SU-DHL-6 (cell line): ENCODE results near the gene RHCG.

Experiments used
- H2AFZ ChIP-seq: fragments of 200-600 bp; sonication (generic); 2 replicates; pipeline ENCODE4 v1.6.1; 2014; ENCODE audit warnings: low read depth, mild to moderate bottlenecking, moderate library complexity, mixed read lengths, antibody characterized with exemption, low read length; ENCODE audit not compliant: severe bottlenecking
- H3F3A ChIP-seq: fragments of 200-600 bp; shearing (Covaris generic); 2 replicates; pipeline ENCODE4 v1.6.0; 2016; ENCODE audit warnings: antibody characterized with exemption, mild to moderate bottlenecking; ENCODE audit not compliant: insufficient read depth
- H3K27ac ChIP-seq: fragments of 200-600 bp; sonication (generic); 2 replicates; pipeline ENCODE4 v1.5.1; 2016; ENCODE audit warnings: low read depth, mild to moderate bottlenecking, low read length, moderate library complexity, mixed read lengths
- H3K27me3 ChIP-seq: fragments of 200-600 bp; sonication (generic), shearing (Covaris generic); 2 replicates; pipeline ENCODE4 v1.6.0; 2014; ENCODE audit warnings: mild to moderate bottlenecking, low read length
- H3K36me3 ChIP-seq: fragments of 200-600 bp; sonication (generic); 2 replicates; pipeline ENCODE4 v1.6.1; 2014; ENCODE audit warnings: mild to moderate bottlenecking, low read length, mixed read lengths
- H3K4me2 ChIP-seq: fragments of 300-600, 200-600 bp; shearing (Covaris generic), sonication (generic); 2 replicates; pipeline ENCODE4 v1.6.0; 2014; ENCODE audit warnings: low read length, low read depth, mild to moderate bottlenecking; ENCODE audit not compliant: poor library complexity, severe bottlenecking
- H3K4me3 ChIP-seq: fragments of 200-600 bp; sonication (generic); 2 replicates; pipeline ENCODE4 v1.5.1; 2014; ENCODE audit warnings: antibody characterized with exemption, low read length, mild to moderate bottlenecking, mixed read lengths; ENCODE audit not compliant: insufficient read depth, poor library complexity, severe bottlenecking
- H3K79me2 ChIP-seq: fragments of 200-600 bp; sonication (generic); 2 replicates; pipeline ENCODE4 v1.6.1; 2014; ENCODE audit warnings: mild to moderate bottlenecking, low read length, moderate library complexity; ENCODE audit not compliant: insufficient read depth
- H3K9ac ChIP-seq: fragments of 200-600 bp; sonication (generic); 2 replicates; pipeline ENCODE4 v1.7.0; 2014; ENCODE audit warnings: mild to moderate bottlenecking, low read length
- H3K9me2 ChIP-seq: fragments of 200-600 bp; sonication (generic); replicated peaks from 2 replicates; pipeline ENCODE4 v1.6.1; 2014; ENCODE audit warnings: low read length; ENCODE audit not compliant: insufficient read depth
- H3K9me3 ChIP-seq: fragments of 200-600 bp; sonication (generic); 2 replicates; pipeline ENCODE4 v1.6.1; 2014; ENCODE audit warnings: low read length, mixed read lengths; ENCODE audit not compliant: insufficient read depth
- H4K20me1 ChIP-seq: fragments of 200-600 bp; sonication (generic); 2 replicates; pipeline ENCODE4 v1.6.1; 2014; ENCODE audit warnings: low read depth, mild to moderate bottlenecking, antibody characterized with exemption, low read length, moderate library complexity, mixed read lengths
- EZH2phosphoT487 ChIP-seq: fragments of 200-600 bp; sonication (generic), shearing (Covaris generic); conservative IDR thresholded peaks from 2 replicates; pipeline ENCODE4 v1.6.1; 2018; ENCODE audit warnings: mild to moderate bottlenecking, antibody characterized with exemption, low read length, moderate library complexity, mixed read lengths
- TF ChIP-seq, protein P1 (sequence below): fragments of 200-600 bp; sonication (generic); IDR thresholded peaks from one replicate; pipeline ENCODE4 v1.5.1; 2017; ENCODE audit warnings: antibody characterized with exemption, mild to moderate bottlenecking, low read length, moderate library complexity; ENCODE audit not compliant: insufficient read depth, poor library complexity, severe bottlenecking

The RHCG gene

DNA sequence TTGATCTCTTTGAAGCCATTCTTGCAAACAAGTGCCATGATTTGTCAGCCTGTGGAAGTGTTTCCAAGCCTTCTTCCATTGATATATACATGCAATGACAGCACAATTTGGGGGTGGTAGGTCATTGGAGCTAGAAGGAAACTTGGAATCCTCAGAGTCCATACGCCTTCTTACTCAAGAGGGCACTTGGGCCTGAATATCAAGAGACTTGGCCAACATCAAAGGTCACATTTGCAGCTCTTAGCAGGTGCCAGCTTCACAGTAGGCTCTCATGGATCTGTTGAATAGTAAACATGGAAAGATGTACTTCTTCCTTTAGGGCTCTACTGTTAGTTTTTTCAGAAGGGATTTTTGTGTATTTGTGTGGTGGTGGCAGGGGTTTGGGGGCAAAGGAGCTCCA lies 50.9 kb downstream of the RHCG start:
- Histone ChIP-seq H3K36me3 (no peaks in the 10 kb centered on the region), H4K20me1 (no peaks in the 10 kb centered on the region), H2AFZ (no peak overlapping the region), H3K4me3 (no peak overlapping the region), H3K27me3 (no peaks in the 10 kb centered on the region), H3K9ac (no peak overlapping the region), H3K9me2 (no peaks in the 10 kb centered on the region), H3K4me2 (no peak overlapping the region), H3K79me2 (no peaks in the 10 kb centered on the region), H3F3A (no peaks in the 10 kb centered on the region), H3K27ac (no peak overlapping the region), H3K9me3 (no peaks in the 10 kb centered on the region)
- TF ChIP-seq EZH2phosphoT487: no peak
- TF ChIP-seq, protein P1, sequence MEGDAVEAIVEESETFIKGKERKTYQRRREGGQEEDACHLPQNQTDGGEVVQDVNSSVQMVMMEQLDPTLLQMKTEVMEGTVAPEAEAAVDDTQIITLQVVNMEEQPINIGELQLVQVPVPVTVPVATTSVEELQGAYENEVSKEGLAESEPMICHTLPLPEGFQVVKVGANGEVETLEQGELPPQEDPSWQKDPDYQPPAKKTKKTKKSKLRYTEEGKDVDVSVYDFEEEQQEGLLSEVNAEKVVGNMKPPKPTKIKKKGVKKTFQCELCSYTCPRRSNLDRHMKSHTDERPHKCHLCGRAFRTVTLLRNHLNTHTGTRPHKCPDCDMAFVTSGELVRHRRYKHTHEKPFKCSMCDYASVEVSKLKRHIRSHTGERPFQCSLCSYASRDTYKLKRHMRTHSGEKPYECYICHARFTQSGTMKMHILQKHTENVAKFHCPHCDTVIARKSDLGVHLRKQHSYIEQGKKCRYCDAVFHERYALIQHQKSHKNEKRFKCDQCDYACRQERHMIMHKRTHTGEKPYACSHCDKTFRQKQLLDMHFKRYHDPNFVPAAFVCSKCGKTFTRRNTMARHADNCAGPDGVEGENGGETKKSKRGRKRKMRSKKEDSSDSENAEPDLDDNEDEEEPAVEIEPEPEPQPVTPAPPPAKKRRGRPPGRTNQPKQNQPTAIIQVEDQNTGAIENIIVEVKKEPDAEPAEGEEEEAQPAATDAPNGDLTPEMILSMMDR: no peak

DNA sequence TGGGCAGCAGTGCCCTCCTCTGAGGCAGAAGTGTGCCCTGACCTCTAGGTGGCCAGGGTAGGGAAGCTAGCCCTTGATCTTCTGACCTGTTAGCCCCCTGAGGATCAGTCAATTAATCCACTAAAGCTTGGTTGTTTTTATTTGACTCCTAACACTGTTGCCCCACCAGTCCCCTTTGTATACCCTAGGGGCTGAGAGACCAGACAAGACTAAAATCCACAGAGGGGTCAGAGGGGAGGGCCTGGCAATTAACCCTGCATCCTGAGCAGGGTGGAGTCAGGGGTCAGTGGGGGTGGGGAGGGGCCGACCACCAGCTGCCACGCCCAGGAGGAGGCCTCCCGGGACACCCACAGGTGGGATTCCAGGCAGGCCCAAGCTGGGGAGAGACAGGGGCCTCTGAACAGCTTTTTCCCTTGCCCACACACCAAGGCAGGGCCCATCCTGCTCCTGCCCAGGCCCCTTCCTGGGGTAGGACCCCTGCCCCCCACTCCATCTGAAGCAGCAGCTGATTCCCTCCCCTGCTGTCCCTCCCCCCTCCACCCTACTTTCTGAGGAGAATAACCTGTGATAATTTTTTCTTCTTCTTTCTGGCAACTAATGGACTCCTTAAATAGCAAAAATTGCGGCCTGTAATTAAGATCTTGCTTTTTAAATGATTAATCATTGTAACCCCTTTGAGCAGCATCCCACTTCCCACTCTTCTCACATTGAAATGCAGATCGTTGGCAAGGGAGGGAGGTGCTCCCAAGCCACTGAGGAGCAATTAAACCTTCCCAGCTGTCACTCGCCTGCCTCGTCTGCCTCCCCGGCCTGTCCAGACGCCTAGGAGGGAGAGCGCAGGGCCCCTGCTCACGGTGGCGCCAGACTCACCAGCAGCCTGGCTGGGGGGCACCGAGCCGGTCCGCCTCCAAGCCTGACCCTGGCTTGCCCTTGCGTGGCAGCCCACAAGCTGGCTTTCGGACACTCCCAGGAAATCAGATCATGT lies 51.9 kb downstream of the RHCG start:
- Histone ChIP-seq H3K27me3 (no peaks in the 10 kb centered on the region), H3K9ac (no peak overlapping the region)

DNA sequence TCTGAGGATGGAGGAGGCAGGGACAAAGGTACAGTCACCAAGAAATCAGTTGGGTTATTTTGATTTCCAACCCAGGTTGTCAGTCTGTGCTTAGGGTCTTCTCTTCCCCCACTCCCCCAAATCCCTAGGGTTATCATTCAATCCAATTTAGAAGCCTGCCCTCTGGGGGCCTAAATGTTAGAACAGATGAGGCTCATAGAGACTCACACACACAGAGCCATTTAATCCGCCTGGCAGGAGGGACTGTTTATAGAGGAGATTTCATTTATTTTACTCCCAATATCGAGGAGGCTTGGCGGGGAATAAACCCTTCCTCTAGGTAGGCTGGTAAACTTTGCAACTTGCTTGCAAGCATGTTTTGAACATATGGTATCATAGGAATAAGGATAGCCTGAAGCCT lies 52.8 kb downstream of the RHCG start:
- H4K20me1 ChIP-seq: no peaks in the 10 kb centered on the region
- no peak overlapping the region for H3K4me2 ChIP-seq
- no peak for TF ChIP-seq EZH2phosphoT487
- TF ChIP-seq, protein P1: no peak
- no peaks in the 10 kb centered on the region for H3F3A ChIP-seq
- H3K36me3 ChIP-seq: no peaks in the 10 kb centered on the region
- no peak overlapping the region for H2AFZ ChIP-seq
- H3K27me3 ChIP-seq: no peaks in the 10 kb centered on the region
- no peaks in the 10 kb centered on the region for H3K9me3 ChIP-seq
- H3K79me2 ChIP-seq: no peaks in the 10 kb centered on the region
- no peak overlapping the region for H3K4me3 ChIP-seq
- no peak overlapping the region for H3K27ac ChIP-seq
- H3K9ac ChIP-seq: no peak overlapping the region
- H3K9me2 ChIP-seq: no peaks in the 10 kb centered on the region

More for the DNA sequence above, 51.9 kb downstream of the RHCG start:
- Histone ChIP-seq H3K36me3 (no peaks in the 10 kb centered on the region), H3K4me3 (no peak overlapping the region), H3K27ac (no peak overlapping the region), H3K79me2 (no peaks in the 10 kb centered on the region), H3K9me2 (no peaks in the 10 kb centered on the region), H2AFZ (no peak overlapping the region), H3K4me2 (no peak overlapping the region), H3K9me3 (no peaks in the 10 kb centered on the region), H3F3A (no peaks in the 10 kb centered on the region), H4K20me1 (no peaks in the 10 kb centered on the region)
- TF ChIP-seq, protein P1: no peak
- no peak for TF ChIP-seq EZH2phosphoT487
